Heart right ventricle (tissue), 16 donors: ENCODE results near the gene TAC4. TPM values are rescaled to one million over a fixed set of nuclear protein-coding genes. Genes with fewer than 3 reads are reported as not detected.

Source experiments
- ATAC-seq, 8 donors: fragments of 200-7000 bp; cut with Tn5 transposase; one replicate each; pipeline ENCODE4 v1.9.1; 2020; ENCODE audit warnings: mild to moderate bottlenecking in 8 of 8, moderate library complexity in 8 of 8, moderate number of reproducible peaks in 1 of 8
- DNase-seq, 2 donors: peaks; one replicate each; pipeline ENCODE4 v3.0.0-alpha.2; 2020
- H3K27ac ChIP-seq, 10 donors: fragments of 200-600 bp; sonication (generic) in 2 of 10; one replicate each; pipeline versions ENCODE4 v1.5.0 to v1.8.0; 2020 to 2022; ENCODE audit warnings: mild to moderate bottlenecking in 3 of 10
- H3K27me3 ChIP-seq, 7 donors: fragments of 200-600 bp; one replicate each; pipeline ENCODE4 v1.8.0; 2021 to 2022; ENCODE audit warnings: mild to moderate bottlenecking in 2 of 7
- H3K36me3 ChIP-seq, 9 donors: fragments of 200-600 bp; sonication (generic) in 1 of 9; one replicate each; pipeline versions ENCODE4 v1.5.0 to v1.8.0; 2020 to 2022; ENCODE audit warnings: mild to moderate bottlenecking in 2 of 9
- H3K4me1 ChIP-seq, 9 donors: fragments of 200-600 bp; sonication (generic) in 1 of 9; one replicate each; pipeline versions ENCODE4 v1.5.0 to v1.8.0; 2020 to 2022; ENCODE audit warnings: mild to moderate bottlenecking in 4 of 9
- H3K4me3 ChIP-seq, 10 donors: fragments of 200-600 bp; sonication (generic) in 2 of 10; one replicate each; pipeline versions ENCODE4 v1.5.0 to v1.8.0; 2020 to 2022; ENCODE audit warnings: mild to moderate bottlenecking in 7 of 10, moderate library complexity in 2 of 10
- H3K9me3 ChIP-seq, 11 donors: fragments of 200-600 bp in 10 of 11; sonication (generic) in 2 of 11; one replicate each; pipeline versions ENCODE4 v1.5.0 to v1.8.0; 2013 to 2022; ENCODE audit warnings: mild to moderate bottlenecking in 2 of 11, control low read depth in 1 of 11, moderate library complexity in 1 of 11
- WGBS, 2 donors: extraction: QIAGEN DNeasy Blood & Tissue Kit; methylation state at CpG; one replicate each; pipeline ENCODE4 v1.1.7; 2013; ENCODE audit warnings: inconsistent platforms in 1 of 2; 5-methylcytosine and 5-hydroxymethylcytosine counted together
- intact Hi-C, 10 donors: fragments of 100-400 bp; cut with DNase I; formaldehyde crosslinking; loops; one replicate each; pipeline versions ENCODE4 v1.11.1 to v1.14.2; 2022
- polyA plus RNA-seq, 2 donors: library from polyadenylated mRNA; stranded (reverse); fragments of 200-250 nt; gene quantifications; one replicate each; pipeline ENCODE4 v1.2.3, GENCODE V29; 2013
- total RNA-seq, 10 donors: library from RNA; stranded (reverse); fragmentation: NEBNext Ultra II Directional in 3 of 10; extraction: Animal tissue kit (Norgen Biotek cat#: 25700) in 3 of 10; gene quantifications; one replicate each; pipeline versions ENCODE4 v1.2.1 to v1.2.4, GENCODE V29; 2021 to 2023
- TF ChIP-seq, protein P1 (sequence below), 9 donors: fragments of 200-600 bp; sonication (generic) in 2 of 9; IDR thresholded peaks; one replicate each; pipeline versions ENCODE4 v1.5.0 to v1.8.0; 2021 to 2022; ENCODE audit warnings: antibody characterized with exemption in 9 of 9, mild to moderate bottlenecking in 5 of 9, moderate library complexity in 1 of 9
- donor health status: Arrhythmogenic right ventricular cardiomyopathy.
- donor health status: ischemic (EF 13 %, LVEDD 7.1; RV severe dilation, severe dysfunction).
- donor health status: healthy with polysubstance abuse.
- donor health status: DM: no; HTN: yes; CAD: no.
- donor health status: DM: no; HTN: no; CAD: no.
- donor health status: ischemic (EF 25% LVEDD 6.9; RV normal size, moderate dysfunction).
- donor health status: ischemic (EF 25% LVEDD 5.7; RV mildly dilated, moderate dysfunction).
- donor health status: healthy.
- donor health status: DM: yes; HTN: yes; CAD: no.
- donor health status: Ischemic cardiomyopathy.
- donor health status: ischemic (EF 35%, LVEDD 5.7; RV mildly dilated, moderate dysfunction).
- donor health status: nonischemic (EF 11% LVEDD 7.7; RV severe dilation, severe dysfunction).
- donor health status: DM: yes; HTN: yes; CAD: no.
- donor health status: PGD.
- donor health status: ischemic (EF 29% LVEDD 5.4; RV normal size, mild dysfunction).
- donor health status: nonischemic (EF 23%, LVEDD 6.1; RV moderate dilation, normal function).

The TAC4 gene
- total and polyA plus RNA-seq, 12 donors = 0.78 to 2.7 (median 0.94) TPM; not detected in 9

DNA sequence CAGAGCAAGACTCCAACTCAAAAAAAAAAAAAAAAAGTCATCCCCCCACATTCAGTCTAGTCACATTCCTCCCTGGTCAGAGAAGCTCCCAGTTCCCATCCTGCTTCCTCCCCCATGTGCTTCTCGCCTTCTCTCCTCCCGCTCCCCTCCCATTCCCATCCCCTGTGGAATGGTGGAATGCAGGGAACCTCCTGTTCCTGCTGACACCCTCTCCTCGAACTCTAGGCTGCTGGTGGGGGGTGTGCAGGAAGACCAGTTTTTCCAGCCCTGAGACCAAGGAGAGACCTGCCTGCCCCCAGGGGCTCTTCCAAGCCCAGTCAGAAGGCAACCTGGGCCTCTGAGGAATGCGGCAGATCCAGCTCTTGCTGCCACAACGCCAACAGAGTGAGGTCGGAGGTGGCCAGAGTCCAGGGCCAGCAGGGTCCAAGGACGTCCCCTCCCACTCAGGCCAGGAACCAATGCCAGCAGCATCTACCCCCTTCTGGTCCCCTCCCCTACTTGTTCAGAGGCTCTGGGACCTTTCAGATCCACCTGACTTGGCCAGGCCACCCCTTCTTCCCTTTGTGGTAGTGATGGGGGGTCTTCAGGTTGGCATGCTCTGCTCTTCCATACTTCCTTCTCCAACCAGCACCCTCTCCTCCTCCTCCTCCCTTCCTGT is 39.3 kb upstream of the TAC4 start:
- H3K9me3 ChIP-seq = no peaks in the 10 kb centered on the region
- peaks cover 8 to 92% (median 73%) of the 10 kb centered on the region in 7 donors for H3K27me3 ChIP-seq
- DNase-seq (no peak), ATAC-seq (no peak)
- peaks cover 0 to 9% (median 0%) of the 10 kb centered on the region in 9 donors for H3K4me1 ChIP-seq
- no peak overlapping the region for H3K4me3 ChIP-seq
- H3K36me3 ChIP-seq = no peaks in the 10 kb centered on the region
- TF ChIP-seq, protein P1, sequence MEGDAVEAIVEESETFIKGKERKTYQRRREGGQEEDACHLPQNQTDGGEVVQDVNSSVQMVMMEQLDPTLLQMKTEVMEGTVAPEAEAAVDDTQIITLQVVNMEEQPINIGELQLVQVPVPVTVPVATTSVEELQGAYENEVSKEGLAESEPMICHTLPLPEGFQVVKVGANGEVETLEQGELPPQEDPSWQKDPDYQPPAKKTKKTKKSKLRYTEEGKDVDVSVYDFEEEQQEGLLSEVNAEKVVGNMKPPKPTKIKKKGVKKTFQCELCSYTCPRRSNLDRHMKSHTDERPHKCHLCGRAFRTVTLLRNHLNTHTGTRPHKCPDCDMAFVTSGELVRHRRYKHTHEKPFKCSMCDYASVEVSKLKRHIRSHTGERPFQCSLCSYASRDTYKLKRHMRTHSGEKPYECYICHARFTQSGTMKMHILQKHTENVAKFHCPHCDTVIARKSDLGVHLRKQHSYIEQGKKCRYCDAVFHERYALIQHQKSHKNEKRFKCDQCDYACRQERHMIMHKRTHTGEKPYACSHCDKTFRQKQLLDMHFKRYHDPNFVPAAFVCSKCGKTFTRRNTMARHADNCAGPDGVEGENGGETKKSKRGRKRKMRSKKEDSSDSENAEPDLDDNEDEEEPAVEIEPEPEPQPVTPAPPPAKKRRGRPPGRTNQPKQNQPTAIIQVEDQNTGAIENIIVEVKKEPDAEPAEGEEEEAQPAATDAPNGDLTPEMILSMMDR (IDR thresholded peaks at IDR 0.05) = no peak
- WGBS, 2 donors = 49 to 56% methylated on average over 7 of the region's 7 CpGs
- no peak overlapping the region for H3K27ac ChIP-seq
- intact Hi-C loops = loop anchor here in 1 of 10 donors (10.0 kb wide), 1 partner anchor 198 kb away; no protein-coding TSS in a partner anchor

DNA sequence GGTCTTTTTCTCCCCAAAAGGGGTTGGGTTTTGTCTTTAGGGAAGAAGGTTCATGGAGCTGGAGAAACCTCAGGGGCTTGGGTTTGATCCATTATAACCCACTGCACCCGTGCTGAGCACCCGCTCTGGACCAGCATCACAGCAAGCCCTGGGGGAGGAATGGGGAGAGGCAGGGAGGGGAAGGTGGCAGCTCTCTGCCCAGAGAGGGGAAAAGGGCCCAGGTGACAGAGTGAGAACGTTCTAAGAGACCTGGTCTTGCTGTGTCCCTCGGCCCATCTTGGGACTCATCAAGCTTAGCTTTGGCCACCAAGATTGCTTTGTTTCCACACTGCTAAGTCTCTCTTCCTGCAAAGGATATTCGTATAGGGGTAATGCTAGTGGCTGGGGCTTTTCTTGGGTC is 38.2 kb upstream of the TAC4 start:
- DNase-seq (no peak), ATAC-seq (no peak)
- no peak overlapping the region for H3K27ac ChIP-seq
- H3K9me3 ChIP-seq = no peaks in the 10 kb centered on the region
- 77 to 86% methylated on average over 5 of the region's 5 CpGs for WGBS, 2 donors
- H3K27me3 ChIP-seq = peaks cover 4 to 92% (median 71%) of the 10 kb centered on the region in 7 donors
- H3K36me3 ChIP-seq = no peaks in the 10 kb centered on the region
- intact Hi-C loops = loop anchor here in 1 of 10 donors (10.0 kb wide), 1 partner anchor 199 kb away; no protein-coding TSS in a partner anchor
- H3K4me1 ChIP-seq = peaks cover 0 to 8% (median 0%) of the 10 kb centered on the region in 9 donors
- no peak overlapping the region for H3K4me3 ChIP-seq
- TF ChIP-seq, protein P1 (IDR thresholded peaks at IDR 0.05) = no peak

DNA sequence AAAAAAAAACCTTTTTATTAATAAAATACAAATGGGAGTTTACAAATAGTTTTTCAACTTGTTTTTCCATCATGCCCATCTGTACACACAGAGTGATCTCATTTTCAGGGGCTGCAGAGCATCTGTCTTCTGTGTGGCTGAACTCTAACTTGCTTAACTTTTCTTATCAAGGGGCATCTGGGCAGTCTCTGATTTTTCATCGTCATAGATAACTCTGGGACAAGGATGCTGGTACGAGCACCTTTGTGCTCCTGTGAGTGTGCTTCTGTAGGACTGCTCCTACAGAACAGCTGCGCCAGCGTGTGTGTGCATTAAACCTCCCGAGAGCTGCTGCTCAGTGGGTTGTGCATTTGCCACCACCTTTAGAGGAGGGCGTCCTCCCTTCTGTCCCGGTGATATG is 34.6 kb upstream of the TAC4 start:
- Histone ChIP-seq H3K4me3 (no peak overlapping the region), H3K4me1 (peaks cover 0 to 9% (median 7%) of the 10 kb centered on the region in 9 donors), H3K27ac (no peak overlapping the region), H3K27me3 (peaks cover 3 to 80% (median 71%) of the 10 kb centered on the region in 7 donors), H3K9me3 (no peaks in the 10 kb centered on the region), H3K36me3 (no peaks in the 10 kb centered on the region)
- TF ChIP-seq, protein P1 (IDR thresholded peaks at IDR 0.05) = no peak
- ATAC-seq = no peak
- no peak for DNase-seq
- intact Hi-C loops = loop anchor here in 5 of 10 donors (5.0 to 10.0 kb wide), 2 partner anchors 115 to 202 kb away; partner anchors contain the start of gene DLX3 (in 5 of the 5)
- 49 to 50% methylated on average over 7 of the region's 7 CpGs for WGBS, 2 donors

DNA sequence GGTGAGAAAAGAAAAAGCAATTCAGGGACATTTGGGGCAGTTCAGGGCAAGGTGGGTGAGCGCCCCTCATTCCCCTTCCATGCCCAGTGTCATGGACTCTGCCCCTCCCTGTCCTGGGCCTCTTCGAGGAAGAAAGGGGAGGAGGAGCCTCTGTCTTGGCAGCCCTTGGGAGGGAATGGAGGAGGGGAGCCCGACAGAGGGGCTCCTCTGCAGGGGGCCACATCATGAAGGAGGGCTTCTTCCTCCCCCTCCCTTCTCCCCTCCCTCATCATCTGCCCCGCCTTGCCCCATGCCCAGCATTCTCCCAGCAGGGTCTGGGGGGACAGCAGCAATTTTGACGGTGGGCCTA is 33.2 kb upstream of the TAC4 start:
- ATAC-seq = no peak
- 30 to 37% methylated on average over 5 of the region's 5 CpGs for WGBS, 2 donors
- TF ChIP-seq, protein P1 (IDR thresholded peaks at IDR 0.05) = no peak
- no peak overlapping the region for H3K4me3 ChIP-seq
- no peaks in the 10 kb centered on the region for H3K9me3 ChIP-seq
- no peak overlapping the region for H3K27ac ChIP-seq
- no peaks in the 10 kb centered on the region for H3K36me3 ChIP-seq
- peaks cover 3 to 78% (median 63%) of the 10 kb centered on the region in 7 donors for H3K27me3 ChIP-seq
- DNase-seq = no peak
- peaks cover 0 to 9% (median 7%) of the 10 kb centered on the region in 9 donors for H3K4me1 ChIP-seq
- intact Hi-C loops = loop anchor here in 7 of 10 donors (2.0 to 10.0 kb wide), 3 partner anchors 116 to 204 kb away; partner anchors contain the start of gene DLX3 (in 5 of the 7)
